ENCODE results near the gene ABLIM3.
"Not testable (repeated sequence)": the region's sequence is repeated elsewhere in the genome, so short reads cannot be mapped to it uniquely, and the experiment has no call there.

Gene ABLIM3

GRCh38 chr5:149256451-149256850 is 115.2 kb downstream of the ABLIM3 start:
- no peak for DNase-seq (ENCODE audit: low read depth, low spot score)

- DNase-seq (ENCODE audit: low read depth, low spot score) = no peak
These were observed 115.8 kb downstream of the ABLIM3 start for GRCh38 chr5:149257131-149257530.

DNA sequence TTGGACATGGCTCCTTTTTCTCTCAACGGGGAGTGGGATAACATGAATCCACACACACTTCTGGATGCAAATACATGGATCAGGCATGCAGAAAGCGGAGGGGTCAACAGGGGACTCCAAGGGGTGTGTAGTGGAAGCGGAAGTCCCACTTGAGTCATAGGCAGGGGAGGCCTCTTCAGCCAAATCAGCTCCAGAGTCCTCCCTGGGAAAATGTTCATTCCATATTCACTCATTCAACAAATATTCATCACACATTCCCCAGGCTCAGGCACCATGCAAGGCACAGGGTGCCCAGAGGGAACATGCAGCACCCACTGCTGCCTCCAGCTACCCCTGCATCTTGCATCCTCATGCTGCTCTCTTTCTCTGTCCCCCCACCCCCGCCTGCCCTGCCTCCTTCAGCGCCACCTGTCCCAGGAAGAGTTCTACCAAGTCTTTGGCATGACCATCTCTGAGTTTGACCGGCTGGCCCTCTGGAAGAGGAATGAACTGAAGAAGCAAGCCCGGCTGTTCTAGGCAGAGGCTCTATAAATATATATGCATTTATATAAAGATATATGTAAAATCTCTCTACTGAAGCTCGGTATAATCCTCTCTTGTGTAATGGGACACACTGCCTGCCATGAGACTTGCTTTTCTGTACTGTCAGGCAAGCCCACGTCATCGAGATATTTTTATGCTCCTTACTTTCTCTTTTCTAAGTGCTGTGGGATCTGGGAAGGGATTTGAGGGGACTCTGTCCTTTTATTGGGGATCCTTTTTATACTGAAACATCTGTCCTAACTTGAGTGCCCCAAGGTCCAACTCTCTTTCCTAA is 116.8 kb downstream of the ABLIM3 start:
- no peak for DNase-seq (ENCODE audit: low read depth, low spot score)

GRCh38 chr5:149260761-149261160 is 119.5 kb downstream of the ABLIM3 start:
- DNase-seq (ENCODE audit: low read depth, low spot score) = no peak

DNA sequence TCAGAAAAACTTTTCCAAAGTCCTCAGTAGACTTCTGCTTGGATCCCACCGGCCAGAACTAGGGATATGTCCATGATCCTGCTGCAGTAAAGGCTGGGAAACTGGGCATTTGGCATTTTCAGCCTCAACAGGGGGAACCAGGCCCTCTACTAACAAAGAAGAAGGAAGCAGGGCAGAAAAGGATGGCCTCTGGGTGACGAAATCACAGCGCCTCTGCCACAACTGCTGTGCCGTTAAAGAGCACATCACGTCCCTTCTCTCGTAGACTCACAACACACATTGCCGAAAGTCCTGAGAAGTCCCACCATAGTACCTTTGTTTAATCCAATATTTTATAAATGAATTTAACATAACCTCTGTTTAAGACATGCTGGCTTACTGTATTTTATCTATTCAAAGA is 120.0 kb downstream of the ABLIM3 start:
- no peak for DNase-seq (ENCODE audit: low read depth, low spot score)

GRCh38 chr5:149262315-149262714 is 121.0 kb downstream of the ABLIM3 start:
- DNase-seq (ENCODE audit: low read depth, low spot score) = no peak

- DNase-seq (ENCODE audit: low read depth, low spot score) = peak; percentile 75
These were observed 123.3 kb downstream of the ABLIM3 start for GRCh38 chr5:149264439-149265067.

DNA sequence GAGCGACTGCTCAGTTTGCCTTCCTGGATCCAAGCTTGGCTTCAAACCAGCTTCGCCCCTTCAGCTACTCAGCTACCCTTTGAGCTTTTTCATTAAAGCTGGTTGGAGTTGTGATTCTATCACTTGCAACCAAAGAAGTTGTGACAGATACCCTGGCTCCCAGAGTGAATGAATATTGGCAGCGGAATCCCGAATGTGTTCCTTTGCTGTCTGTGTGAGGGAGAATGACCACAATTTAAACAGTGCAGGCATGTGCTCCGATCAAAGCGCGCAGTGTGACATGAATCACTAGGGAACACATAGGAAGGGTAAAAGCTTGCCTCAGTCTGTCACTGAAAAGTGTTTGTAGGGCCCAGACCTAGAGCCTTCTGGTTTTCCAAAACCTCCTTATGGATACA is 123.8 kb downstream of the ABLIM3 start:
- DNase-seq (ENCODE audit: low read depth, low spot score) = no peak

DNA sequence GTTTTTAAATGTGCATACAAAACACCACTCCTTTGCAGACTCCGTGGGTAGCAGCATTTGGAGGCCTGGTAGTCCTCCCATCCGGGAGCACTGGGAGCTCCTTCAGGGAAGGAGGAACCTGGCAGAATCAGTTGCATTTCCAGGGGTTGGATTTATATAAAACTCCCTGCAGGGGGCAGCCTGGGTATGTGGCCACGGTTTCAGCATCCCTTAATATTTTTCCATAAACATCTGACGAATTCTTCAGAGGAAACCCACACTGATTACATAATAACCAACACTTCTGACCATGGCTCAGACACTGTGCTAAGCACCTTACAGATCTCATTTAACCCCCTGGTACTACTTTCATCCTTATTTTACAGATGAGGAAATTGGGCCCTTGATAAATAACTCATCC is 124.3 kb downstream of the ABLIM3 start:
- DNase-seq (ENCODE audit: low read depth, low spot score) = no peak

DNA sequence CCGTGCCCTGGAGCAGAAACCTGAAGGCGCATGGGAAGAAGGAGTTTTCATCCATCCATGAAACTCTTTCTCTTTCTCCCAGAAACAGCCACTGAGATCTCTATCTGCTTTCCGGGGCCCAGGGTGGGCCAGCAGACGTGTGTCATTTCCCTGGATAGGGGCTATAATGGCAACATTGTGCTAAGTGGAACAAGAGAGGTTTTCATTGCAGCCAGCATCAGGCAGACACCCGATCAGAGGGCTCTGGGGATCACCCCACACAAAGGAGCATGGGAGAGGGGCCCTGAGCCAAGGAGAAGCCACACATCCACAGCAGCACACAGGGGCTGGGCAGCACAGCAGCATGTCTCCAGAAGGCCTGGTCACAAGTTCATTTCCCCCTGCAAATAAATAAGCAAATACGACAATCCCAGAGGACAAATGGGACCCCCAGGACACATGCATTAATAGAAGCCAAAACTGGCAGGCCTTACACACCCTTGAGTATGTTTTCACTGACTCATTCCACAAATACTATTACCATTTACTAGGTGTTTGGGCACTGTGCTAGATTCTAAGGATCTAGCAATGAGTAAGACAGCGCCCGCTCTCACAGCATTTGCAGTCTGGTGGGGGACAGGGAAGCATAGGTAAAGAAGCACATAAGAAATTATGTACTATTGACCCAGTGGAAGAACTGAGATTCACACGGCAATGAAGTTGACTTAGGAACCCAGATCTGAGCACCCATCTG is 126.1 kb downstream of the ABLIM3 start:
- no peak for DNase-seq (ENCODE audit: low read depth, low spot score)

DNA sequence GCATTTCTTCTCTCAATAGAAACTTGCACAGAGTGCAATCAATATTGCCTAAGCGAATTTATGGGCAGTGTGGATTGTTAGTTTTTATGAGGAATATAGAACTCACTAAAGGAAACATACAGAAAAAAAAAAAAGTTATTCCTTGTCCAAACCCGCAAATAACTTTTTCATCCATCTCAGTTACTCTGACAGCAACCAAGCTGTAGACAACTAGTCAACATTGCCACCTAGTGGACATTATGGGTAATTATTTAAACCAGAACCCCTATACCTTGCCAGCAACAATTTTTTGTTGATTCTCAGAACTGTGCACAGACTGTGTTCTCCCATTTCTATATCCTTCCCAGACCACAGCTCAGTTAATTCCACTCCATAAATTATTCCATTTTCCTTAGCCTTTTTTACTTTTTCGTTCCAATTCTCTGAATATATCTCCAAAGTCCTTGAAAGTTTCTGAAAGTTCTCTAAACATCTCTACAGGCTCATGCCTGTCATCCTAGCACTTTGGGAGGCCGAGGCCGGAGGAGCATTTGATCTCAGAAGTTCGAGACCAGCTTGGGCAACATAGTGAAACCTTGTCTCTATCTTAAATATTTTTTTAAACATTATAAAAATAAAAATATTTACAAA is 127.8 kb downstream of the ABLIM3 start:
- DNase-seq (ENCODE audit: low read depth, low spot score) = no peak

- DNase-seq (ENCODE audit: low read depth, low spot score) = peak; percentile 55
These were observed 130.0 kb downstream of the ABLIM3 start for GRCh38 chr5:149271195-149271715.

DNA sequence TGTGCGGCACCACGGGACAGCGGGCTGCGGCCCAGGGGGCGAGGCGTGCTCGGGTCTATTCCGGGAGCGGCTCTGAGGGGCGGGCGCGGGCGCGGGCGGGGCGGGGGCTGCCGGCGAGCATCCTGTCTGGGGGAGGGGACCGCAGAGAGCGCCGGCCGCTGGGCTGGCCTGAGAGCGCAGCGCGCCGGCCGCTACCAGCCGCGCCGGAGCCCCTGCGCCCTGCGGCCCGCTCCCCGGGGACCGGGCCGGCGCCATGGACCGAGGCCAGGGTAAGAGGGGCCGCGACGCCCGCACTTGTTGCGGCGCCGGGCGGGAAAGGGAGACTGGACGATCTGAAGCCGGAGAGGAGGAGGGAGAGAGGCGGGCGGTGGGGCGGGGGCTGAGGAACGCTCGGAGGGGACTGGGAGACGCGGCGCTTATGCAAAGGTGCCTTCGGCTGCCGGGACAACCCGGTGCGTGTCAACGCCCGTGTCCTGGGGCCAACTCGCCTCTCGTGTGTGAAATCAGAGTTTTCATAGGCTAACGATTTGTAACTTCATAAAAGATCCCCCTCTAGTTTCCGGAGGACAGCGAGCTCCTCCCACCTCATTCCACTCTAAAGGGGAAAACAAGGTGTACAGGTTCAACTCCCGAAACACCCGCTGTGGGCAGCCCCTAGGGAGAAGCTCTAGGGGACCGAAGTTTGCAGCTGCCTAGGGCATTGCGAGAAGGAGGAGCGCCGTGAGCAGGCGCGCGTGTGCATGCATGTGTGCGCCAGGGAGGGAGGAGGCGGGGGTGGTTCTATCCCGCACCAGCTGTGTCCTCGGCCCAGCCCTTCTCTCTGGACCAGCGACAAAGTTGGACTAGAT is 130.6 kb downstream of the ABLIM3 start, which contains the start of gene AFAP1L1:
TSS of gene AFAP1L1 (plus strand) at position 144 of the 848 bp plus-strand sequence. CDS start at position 254, 110 bp downstream.
- DNase-seq (ENCODE audit: low read depth, low spot score) = peak; percentile 54

- not testable (repeated sequence) for DNase-seq (ENCODE audit: low read depth, low spot score)
These were observed 131.5 kb downstream of the ABLIM3 start for GRCh38 chr5:149272781-149273180.

DNA sequence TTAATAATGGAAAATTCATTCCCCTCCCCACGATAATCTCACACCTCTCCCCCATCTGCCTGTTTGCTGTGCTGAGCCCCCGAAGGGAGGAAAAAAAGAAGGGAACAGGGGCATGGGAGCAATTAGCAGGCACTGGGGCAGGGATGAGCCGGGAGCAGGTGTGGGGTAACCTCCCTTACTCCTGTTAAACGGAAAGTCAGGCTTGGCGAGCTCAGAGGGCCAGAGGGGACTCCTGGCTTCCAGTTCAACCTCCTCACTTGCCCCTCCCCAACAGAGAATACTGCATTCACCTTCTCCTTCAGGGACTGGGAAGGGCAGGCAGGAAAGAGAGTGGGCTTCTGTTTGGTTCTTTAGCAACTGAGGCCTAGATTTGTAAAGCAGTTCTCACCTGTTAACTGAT is 131.9 kb downstream of the ABLIM3 start:
- DNase-seq (ENCODE audit: low read depth, low spot score) = peak; percentile 26

DNA sequence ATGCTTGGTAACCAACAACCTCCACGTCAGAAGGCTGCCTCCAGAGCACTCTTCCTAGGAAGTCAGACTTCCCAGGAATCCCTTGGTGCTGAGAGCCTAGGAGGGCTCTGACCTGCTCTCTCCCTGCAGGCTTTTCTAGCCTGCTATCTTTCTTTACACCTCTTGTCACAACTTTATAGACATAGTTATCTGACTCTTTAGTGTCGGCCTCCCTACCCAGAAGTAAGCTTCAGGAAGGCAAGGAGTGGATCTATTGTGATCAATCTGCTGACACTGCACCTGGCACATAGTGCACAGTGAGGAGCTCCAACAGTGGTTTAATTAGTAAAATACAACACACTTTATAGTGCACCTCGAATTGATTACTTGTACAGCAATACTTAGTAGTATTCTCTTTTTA is 132.7 kb downstream of the ABLIM3 start:
- DNase-seq (ENCODE audit: low read depth, low spot score) = peak; percentile 27

DNA sequence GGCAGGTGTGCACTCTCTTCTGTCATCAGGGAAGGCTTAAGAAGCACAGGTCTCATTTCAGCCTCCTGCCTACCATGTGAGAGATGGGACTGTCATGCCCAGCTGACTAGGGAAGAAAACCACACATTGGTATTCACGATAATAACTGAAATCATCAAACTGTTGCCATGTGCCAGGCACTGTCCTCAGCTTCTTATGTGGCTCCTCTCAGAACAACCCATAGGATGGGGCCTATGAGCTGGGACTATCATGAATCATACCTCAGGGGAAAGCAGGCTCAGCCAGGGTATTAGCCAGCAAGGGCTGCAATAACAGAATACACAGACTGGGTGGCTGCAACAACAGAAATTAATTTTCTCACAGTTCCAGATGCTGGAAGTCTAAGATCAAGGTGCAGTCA is 133.6 kb downstream of the ABLIM3 start:
- DNase-seq (ENCODE audit: low read depth, low spot score) = no peak

GRCh38 chr5:149277801-149278200 is 136.5 kb downstream of the ABLIM3 start:
- no peak for DNase-seq (ENCODE audit: low read depth, low spot score)

DNA sequence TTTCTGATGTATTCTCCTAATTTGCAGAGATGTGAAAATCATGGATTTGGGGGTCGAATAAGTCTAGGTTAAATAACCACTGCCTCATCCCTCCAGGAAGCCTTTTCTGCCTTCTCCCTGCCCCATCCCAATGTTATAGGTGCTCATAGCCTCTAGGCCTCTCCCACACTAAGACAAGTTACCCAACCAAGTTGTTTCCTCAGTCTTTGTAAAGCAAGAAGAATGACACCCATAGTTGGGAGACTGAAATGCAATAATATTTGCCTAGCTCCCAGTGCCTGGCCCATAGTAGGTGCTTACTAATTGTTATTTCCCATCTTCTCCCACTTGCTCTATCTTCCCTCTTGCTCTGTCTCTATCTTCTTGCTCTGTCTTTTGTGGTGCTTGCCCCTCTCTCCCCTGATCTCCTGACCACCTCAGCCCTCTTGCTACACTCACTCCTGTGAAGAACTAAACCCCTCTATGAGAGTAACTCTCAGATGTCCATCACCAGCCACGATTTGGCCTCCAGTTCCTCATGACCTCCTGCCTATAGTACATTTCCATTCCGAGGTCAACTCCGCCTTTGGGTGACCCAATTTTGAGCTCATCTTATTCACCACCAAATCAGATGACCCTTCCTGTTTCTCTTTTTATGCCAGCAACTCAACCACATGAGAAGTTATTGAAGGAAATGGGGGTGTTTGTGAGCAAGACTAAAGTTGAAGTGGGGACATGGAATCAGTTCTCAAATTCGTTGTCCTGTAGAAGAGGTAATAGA is 137.3 kb downstream of the ABLIM3 start:
- DNase-seq (ENCODE audit: low read depth, low spot score) = no peak

DNA sequence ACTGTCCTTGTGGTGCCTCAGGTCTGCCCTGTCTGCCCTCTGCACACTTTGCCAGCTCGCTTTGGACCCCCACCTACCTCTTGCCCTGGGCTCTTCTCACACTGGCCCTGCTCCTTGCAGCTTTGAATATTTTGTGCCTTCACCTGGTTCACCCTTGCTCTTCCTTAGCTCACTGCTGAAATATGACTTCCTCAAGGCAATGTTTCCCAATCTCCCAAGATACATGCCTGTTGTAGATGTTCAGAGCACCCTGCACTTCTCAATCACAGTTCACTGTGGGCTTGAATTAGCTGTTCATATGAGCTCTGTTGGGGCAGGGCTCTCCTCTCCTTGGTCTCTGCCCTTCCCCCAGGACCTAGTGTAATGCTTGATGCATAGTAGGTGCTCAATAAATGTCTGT is 138.4 kb downstream of the ABLIM3 start:
- DNase-seq (ENCODE audit: low read depth, low spot score) = no peak
